Activated naive CD8-positive, alpha-beta T cell treated with anti-CD3 and anti-CD28 coated beads, Interleukin-2, amount 10 ng/mL, durations not matched to agents 7 days and 5 days (primary cell): ENCODE data around the gene TRA2B. TPM values are rescaled to one million over a fixed set of nuclear protein-coding genes. Genes with fewer than 3 reads are reported as not detected.
A peak's percentile ranks its signal among the peaks of the same experiment; 100 is the strongest.

Source experiments
- ATAC-seq: fragments of 150-1000 bp; cut with Tn5 transposase; one replicate; pipeline ENCODE4 v1.10.0; 2021; ENCODE audit warnings: low read depth, moderate library complexity
- POLR2A ChIA-PET: fragments of 350-600 bp; sonication (Branson Sonifier 250); formaldehyde crosslinking; loops from one replicate; lab custom pipeline; 2021; ENCODE audit warnings: antibody characterized with exemption; lab: Charles Lee
- DNase-seq: peaks from one replicate; pipeline ENCODE4 v3.0.0; 2021
- H3K27ac Mint-ChIP-seq: one replicate; pipeline ENCODE4 v1.8.0; 2022; ENCODE audit warnings: mild to moderate bottlenecking, mixed read lengths
- H3K27me3 Mint-ChIP-seq: one replicate; pipeline ENCODE4 v1.8.0; 2022; ENCODE audit warnings: mild to moderate bottlenecking, moderate library complexity, mixed read lengths
- H3K36me3 Mint-ChIP-seq: one replicate; pipeline ENCODE4 v1.8.0; 2021; ENCODE audit warnings: mild to moderate bottlenecking, mixed read lengths
- H3K4me1 Mint-ChIP-seq: one replicate; pipeline ENCODE4 v1.8.0; 2021; ENCODE audit warnings: mixed read lengths
- H3K4me3 Mint-ChIP-seq: one replicate; pipeline ENCODE4 v1.8.0; 2022; ENCODE audit warnings: mild to moderate bottlenecking, moderate library complexity, mixed read lengths
- H3K9me3 Mint-ChIP-seq: one replicate; pipeline ENCODE4 v1.8.0; 2021; ENCODE audit warnings: mixed read lengths
- total RNA-seq, 2 experiments: library from RNA; stranded (reverse); gene quantifications; one replicate each; pipeline ENCODE4 v1.2.3, GENCODE V29; 2021

Gene TRA2B
- total RNA-seq, 2 experiments from 2014 or later = 222 to 243 TPM

- ATAC-seq (no peak), DNase-seq (no peak)
- Mint-ChIP-seq H3K4me1 (peaks cover 80% of the 10 kb centered on the region), H3K36me3 (peaks cover 65% of the 10 kb centered on the region), H3K27me3 (no peaks in the 10 kb centered on the region), H3K4me3 (peak overlapping the region; percentile 99), H3K27ac (peak overlapping the region; percentile 59), H3K9me3 (no peaks in the 10 kb centered on the region)
- POLR2A ChIA-PET = interaction anchor here (0.9 to 1.3 kb wide), 2 partner anchors 11 to 638 kb away, joined by 3 to 4 read pairs; partner anchors contain the start of gene DNAJB11
Measured at GRCh38 chr3:185931777-185932612, 5.8 kb downstream of the TRA2B start.

- Mint-ChIP-seq H3K27me3 (no peaks in the 10 kb centered on the region), H3K36me3 (peaks cover 64% of the 10 kb centered on the region), H3K4me3 (peak overlapping the region; percentile 99), H3K4me1 (peaks cover 86% of the 10 kb centered on the region), H3K27ac (peak overlapping the region; percentile 36), H3K9me3 (no peaks in the 10 kb centered on the region)
- no peak for ATAC-seq
- DNase-seq = no peak
- POLR2A ChIA-PET = interaction anchor here (0.6 to 0.8 kb wide), 2 partner anchors 9 to 18 kb away, joined by 3 read pairs; no protein-coding TSS in a partner anchor
Measured at GRCh38 chr3:185930393-185931107, 7.3 kb downstream of the TRA2B start.

GRCh38 chr3:185929192-185930151, 8.3 kb downstream of the TRA2B start:
- H3K4me3 Mint-ChIP-seq = peak overlapping the region; percentile 99
- H3K4me1 Mint-ChIP-seq = peaks cover 80% of the 10 kb centered on the region
- no peaks in the 10 kb centered on the region for H3K27me3 Mint-ChIP-seq
- H3K27ac Mint-ChIP-seq = peak overlapping the region; percentile 75
- POLR2A ChIA-PET = interaction anchor here (1.0 to 6.0 kb wide), 3 partner anchors 8 to 854 kb away, joined by 3 to 68 read pairs (median 4); partner anchors contain the start of genes EIF4A2 and TRA2B
- no peak for DNase-seq
- H3K9me3 Mint-ChIP-seq = no peaks in the 10 kb centered on the region
- ATAC-seq = no peak
- peaks cover 64% of the 10 kb centered on the region for H3K36me3 Mint-ChIP-seq

GRCh38 chr3:185928496-185928895, 9.3 kb downstream of the TRA2B start:
- DNase-seq (no peak), ATAC-seq (no peak)
- POLR2A ChIA-PET = interaction anchor here (1.0 to 6.0 kb wide), 3 partner anchors 8 to 855 kb away, joined by 3 to 68 read pairs (median 4); partner anchors contain the start of genes EIF4A2 and TRA2B
- no peaks in the 10 kb centered on the region for H3K27me3 Mint-ChIP-seq
- peaks cover 67% of the 10 kb centered on the region for H3K36me3 Mint-ChIP-seq
- no peaks in the 10 kb centered on the region for H3K9me3 Mint-ChIP-seq
- peaks cover 76% of the 10 kb centered on the region for H3K4me1 Mint-ChIP-seq
- peak overlapping the region; percentile 75 for H3K27ac Mint-ChIP-seq
- H3K4me3 Mint-ChIP-seq = peak overlapping the region; percentile 99

GRCh38 chr3:185927501-185928200, 10.2 kb downstream of the TRA2B start:
- H3K4me3 Mint-ChIP-seq = peak overlapping the region; percentile 99
- no peak for ATAC-seq

GRCh38 chr3:185926445-185926844, 11.4 kb downstream of the TRA2B start:
- ATAC-seq (no peak), DNase-seq (no peak)
- H3K4me1 Mint-ChIP-seq = peaks cover 67% of the 10 kb centered on the region
- no peaks in the 10 kb centered on the region for H3K27me3 Mint-ChIP-seq
- H3K9me3 Mint-ChIP-seq = no peaks in the 10 kb centered on the region
- H3K4me3 Mint-ChIP-seq = no peak overlapping the region
- peaks cover 68% of the 10 kb centered on the region for H3K36me3 Mint-ChIP-seq
- peak overlapping the region; percentile 37 for H3K27ac Mint-ChIP-seq
- POLR2A ChIA-PET = interaction anchor here (1.1 to 6.0 kb wide), 4 partner anchors 11 to 17 kb away, joined by 4 to 68 read pairs (median 8); partner anchors contain the start of gene TRA2B

More at GRCh38 chr3:185927501-185928200, 10.2 kb downstream of the TRA2B start:
- no peaks in the 10 kb centered on the region for H3K27me3 Mint-ChIP-seq
- POLR2A ChIA-PET = interaction anchor here (1.1 to 6.0 kb wide), 4 partner anchors 9 to 856 kb away, joined by 3 to 68 read pairs (median 7); partner anchors contain the start of genes EIF4A2 and TRA2B
- peak overlapping the region; percentile 56 for H3K27ac Mint-ChIP-seq
- H3K9me3 Mint-ChIP-seq = no peaks in the 10 kb centered on the region
- DNase-seq = no peak
- H3K36me3 Mint-ChIP-seq = peaks cover 72% of the 10 kb centered on the region
- peaks cover 73% of the 10 kb centered on the region for H3K4me1 Mint-ChIP-seq

GRCh38 chr3:185925353-185925752, 12.5 kb downstream of the TRA2B start:
- Mint-ChIP-seq H3K9me3 (no peaks in the 10 kb centered on the region), H3K27ac (no peak overlapping the region), H3K27me3 (no peaks in the 10 kb centered on the region), H3K4me1 (peaks cover 61% of the 10 kb centered on the region), H3K36me3 (peaks cover 65% of the 10 kb centered on the region), H3K4me3 (no peak overlapping the region)
- DNase-seq (no peak), ATAC-seq (no peak)
- POLR2A ChIA-PET = interaction anchor here (0.8 to 6.0 kb wide), 3 partner anchors 12 to 13 kb away, joined by 3 to 68 read pairs (median 4); partner anchors contain the start of gene TRA2B

GRCh38 chr3:185924375-185924774, 13.4 kb downstream of the TRA2B start:
- no peak overlapping the region for H3K27ac Mint-ChIP-seq
- no peak for ATAC-seq
- H3K9me3 Mint-ChIP-seq = no peaks in the 10 kb centered on the region
- no peaks in the 10 kb centered on the region for H3K27me3 Mint-ChIP-seq
- no peak overlapping the region for H3K4me3 Mint-ChIP-seq
- DNase-seq = no peak
- H3K4me1 Mint-ChIP-seq = peaks cover 55% of the 10 kb centered on the region
- H3K36me3 Mint-ChIP-seq = peaks cover 62% of the 10 kb centered on the region
- POLR2A ChIA-PET = interaction anchor here (1.4 to 6.0 kb wide), 3 partner anchors 10 to 13 kb away, joined by 4 to 68 read pairs (median 4); partner anchors contain the start of gene TRA2B

- DNase-seq = no peak
- no peaks in the 10 kb centered on the region for H3K27me3 Mint-ChIP-seq
- POLR2A ChIA-PET = no interaction called here
- no peak overlapping the region for H3K27ac Mint-ChIP-seq
- peaks cover 20% of the 10 kb centered on the region for H3K4me1 Mint-ChIP-seq
- H3K36me3 Mint-ChIP-seq = peaks cover 53% of the 10 kb centered on the region
- H3K9me3 Mint-ChIP-seq = no peaks in the 10 kb centered on the region
- no peak overlapping the region for H3K4me3 Mint-ChIP-seq
- ATAC-seq = no peak
Measured at GRCh38 chr3:185920184-185920583, 17.6 kb downstream of the TRA2B start.

GRCh38 chr3:185916042-185916833, 21.6 kb downstream of the TRA2B start:
- H3K4me3 Mint-ChIP-seq = no peak overlapping the region
- H3K4me1 Mint-ChIP-seq = peaks cover 9% of the 10 kb centered on the region
- no peaks in the 10 kb centered on the region for H3K27me3 Mint-ChIP-seq
- no peaks in the 10 kb centered on the region for H3K9me3 Mint-ChIP-seq
- H3K36me3 Mint-ChIP-seq = peaks cover 37% of the 10 kb centered on the region
- no peak overlapping the region for H3K27ac Mint-ChIP-seq
- DNase-seq (no peak), ATAC-seq (no peak)
- POLR2A ChIA-PET = interaction anchor here (0.8 to 1.9 kb wide), 2 partner anchors 21 to 22 kb away, joined by 3 to 6 read pairs; partner anchors contain the start of gene TRA2B

GRCh38 chr3:185915642-185916041, 22.2 kb downstream of the TRA2B start:
- H3K27me3 Mint-ChIP-seq = no peaks in the 10 kb centered on the region
- no peak for ATAC-seq
- POLR2A ChIA-PET = interaction anchor here (1.9 kb wide), 1 partner anchor 22 kb away, joined by 6 read pairs; the partner anchor contains the start of gene TRA2B
- DNase-seq = no peak
- peaks cover 34% of the 10 kb centered on the region for H3K36me3 Mint-ChIP-seq
- no peak overlapping the region for H3K4me3 Mint-ChIP-seq
- no peak overlapping the region for H3K27ac Mint-ChIP-seq
- H3K9me3 Mint-ChIP-seq = no peaks in the 10 kb centered on the region
- H3K4me1 Mint-ChIP-seq = peaks cover 6% of the 10 kb centered on the region
